K562 (cell line): ENCODE data around the gene RNMT. TPM values are rescaled to one million over a fixed set of nuclear protein-coding genes. Genes with fewer than 3 reads are reported as not detected.

Experiments
- ATAC-seq: fragments of 200-7000 bp; cut with Tn5 transposase; 3 replicates; pipeline ENCODE4 v1.9.1; 2020; ENCODE audit warnings: moderate library complexity
- BruUV-seq: library from RNA; stranded (reverse); fragments of 400-500 nt; replicated peaks from 2 replicates; lab custom pipeline; 2021; lab: Mats Ljungman, UMichigan
- CTCF ChIA-PET: fragments of 300-600 bp; formaldehyde crosslinking; extraction: SDS; loops from one replicate; lab custom pipeline; 2021; ENCODE audit warnings: low intra/inter-chr PET ratio; lab: Yijun Ruan, JAX
- POLR2A ChIA-PET: fragments of 300-600, 350-650 bp; sonication (Branson Sonifier 250); formaldehyde crosslinking; extraction: SDS; loops from one replicate; lab custom pipeline; 2021; ENCODE audit warnings: antibody characterized with exemption, inconsistent platforms; lab: Yijun Ruan, JAX
- DNase-seq, 4 experiments: peaks; one replicate each; pipeline versions ENCODE4 v3.0.0 to v3.0.0-alpha.2; 2011 to 2018; ENCODE audit warnings: low spot score in 3 of 4, mixed read lengths in 3 of 4; ENCODE audit errors: extremely low read depth in 1 of 4
- FAIRE-seq: peaks from 2 replicates; lab custom pipeline; 2011; peaks lifted over from hg19 to GRCh38; lab: Jason Lieb, UNC
- H2AFZ ChIP-seq: 2 replicates; pipeline ENCODE4 v1.6.0; 2011; ENCODE audit warnings: low read depth, low read length, control low read depth, inconsistent platforms
- H3K27ac ChIP-seq: fragments of 200-600 bp; 3 replicates; pipeline ENCODE4 v1.8.0; 2011; ENCODE audit warnings: low read depth, mild to moderate bottlenecking, control low read depth, inconsistent platforms, low read length, moderate library complexity, mixed read lengths; ENCODE audit errors: extremely low read depth
- H3K27me3 ChIP-seq, 2 experiments: fragments of 300-600 bp in 1 of 2; 2 replicates in 1 of 2; 3 replicates in 1 of 2; pipeline versions ENCODE4 v1.6.0 to v1.8.0; 2011; ENCODE audit warnings: inconsistent platforms in 2 of 2, low read length in 2 of 2, mild to moderate bottlenecking in 1 of 2, mixed read lengths in 1 of 2, moderate library complexity in 1 of 2; ENCODE audit not compliant: control insufficient read depth in 2 of 2, insufficient read depth in 2 of 2
- H3K36me3 ChIP-seq: fragments of 300-600 bp; 3 replicates; pipeline ENCODE4 v1.8.0; 2011; ENCODE audit warnings: mild to moderate bottlenecking, low read length, inconsistent platforms; ENCODE audit not compliant: control insufficient read depth, insufficient read depth
- H3K4me1 ChIP-seq, 2 experiments: fragments of 200-600 bp in 1 of 2; replicated peaks in 1 of 2; 2 replicates in 1 of 2; 3 replicates in 1 of 2; pipeline versions ENCODE4 v1.5.1 to v1.8.0; 2011; ENCODE audit warnings: inconsistent platforms in 2 of 2, low read length in 2 of 2, mild to moderate bottlenecking in 1 of 2, mixed read lengths in 1 of 2, moderate library complexity in 1 of 2; ENCODE audit not compliant: control insufficient read depth in 2 of 2, insufficient read depth in 2 of 2
- H3K4me2 ChIP-seq: 2 replicates; pipeline ENCODE4 v1.6.1; 2011; ENCODE audit warnings: low read length, control low read depth, inconsistent platforms, mixed read lengths; ENCODE audit not compliant: insufficient read depth
- H3K4me3 ChIP-seq: fragments of 200-600 bp; sonication (generic), shearing (Covaris generic); 2 replicates; pipeline ENCODE4 v1.5.1; 2016; ENCODE audit warnings: control low read depth, inconsistent platforms
- H3K79me2 ChIP-seq: fragments of 200-600 bp; 3 replicates; pipeline ENCODE4 v1.8.0; 2011; ENCODE audit warnings: low read length, inconsistent platforms; ENCODE audit not compliant: control insufficient read depth, insufficient read depth
- H3K9ac ChIP-seq, 2 experiments: 2 replicates each; pipeline versions ENCODE4 v1.6.0 to v1.6.1; 2011; ENCODE audit warnings: low read depth in 2 of 2, low read length in 2 of 2, control low read depth in 1 of 2, inconsistent platforms in 1 of 2, mild to moderate bottlenecking in 1 of 2, mixed read lengths in 1 of 2; ENCODE audit not compliant: insufficient read depth in 1 of 2
- H3K9me1 ChIP-seq: one replicate; pipeline ENCODE4 v1.6.0; 2011; ENCODE audit warnings: inconsistent platforms, mild to moderate bottlenecking, low read length, moderate library complexity; ENCODE audit not compliant: control insufficient read depth, insufficient read depth
- H3K9me3 ChIP-seq: replicated peaks from 2 replicates; pipeline ENCODE4 v1.5.1; 2011; ENCODE audit warnings: low read depth, low read length, inconsistent platforms; ENCODE audit not compliant: control insufficient read depth, insufficient read depth
- H4K20me1 ChIP-seq: replicated peaks from 2 replicates; pipeline ENCODE4 v1.6.1; 2011; ENCODE audit warnings: low read length, inconsistent platforms, mixed read lengths; ENCODE audit not compliant: control insufficient read depth, insufficient read depth
- AFF1 ChIP-seq, 2 experiments: fragments of 450-650 bp; IDR thresholded peaks; 2 replicates each; pipeline ENCODE4 v1.6.1; 2018; ENCODE audit warnings: mild to moderate bottlenecking in 2 of 2, low read depth in 1 of 2; ENCODE audit not compliant: partially characterized antibody in 2 of 2
- ELF1 ChIP-seq: fragments of 200-800 bp; sonication (Bioruptor generic); IDR thresholded peaks from 2 replicates; pipeline ENCODE4 v1.6.1; 2016; ENCODE audit warnings: missing genetic modification characterization, missing compliant biosample characterization
- JUNB ChIP-seq: fragments of 450-650 bp; formaldehyde crosslinking; conservative IDR thresholded peaks from 2 replicates; pipeline ENCODE4 v1.4.0; 2020; ENCODE audit warnings: mild to moderate bottlenecking
- MCM2 ChIP-seq: fragments of 450-650 bp; IDR thresholded peaks from 2 replicates; pipeline ENCODE4 v1.6.1; 2017; ENCODE audit warnings: low read depth, mild to moderate bottlenecking
- NONO ChIP-seq, 2 experiments: fragments of 200-400 bp in 1 of 2; fragments of 450-650 bp in 1 of 2; formaldehyde crosslinking in 1 of 2; IDR thresholded peaks; 2 replicates each; pipeline ENCODE4 v1.6.1; 2017; ENCODE audit warnings: low read depth in 2 of 2, mild to moderate bottlenecking in 2 of 2, moderate library complexity in 2 of 2, low read length in 1 of 2
- RFX7 ChIP-seq: fragments of 250-450 bp; sonication (Bioruptor Pico); IDR thresholded peaks from 2 replicates; pipeline ENCODE4 v1.5.1; 2021; ENCODE audit warnings: mild to moderate bottlenecking
- SMAD1 ChIP-seq: fragments of 150-350 bp; IDR thresholded peaks from 2 replicates; pipeline ENCODE4 v1.6.1; 2014; ENCODE audit warnings: low read length, low read depth; ENCODE audit not compliant: partially characterized antibody
- SMARCE1 ChIP-seq: fragments of 450-650 bp; IDR thresholded peaks from 2 replicates; pipeline ENCODE4 v1.7.1; 2016; ENCODE audit warnings: mild to moderate bottlenecking
- STAT5A ChIP-seq: IDR thresholded peaks from 2 replicates; pipeline ENCODE4 v1.6.1; 2012; ENCODE audit warnings: low read length, inconsistent platforms, borderline replicate concordance
- ZNF121 ChIP-seq: sonication (generic); formaldehyde crosslinking; conservative IDR thresholded peaks from 2 replicates; pipeline ENCODE4 v1.8.0; 2022; ENCODE audit warnings: missing genetic modification reagents
- WGBS: fragments of 100-300 bp; shearing (Covaris generic); methylation state at CpG from one replicate; pipeline ENCODE4 v1.1.6; 2016; ENCODE audit warnings: low coverage, mixed read lengths; ENCODE audit not compliant: insufficient coverage; ENCODE audit errors: missing lambda C conversion rate; 5-methylcytosine and 5-hydroxymethylcytosine counted together
- in situ Hi-C: fragments of 300-500 bp; cut with MboI; formaldehyde crosslinking; loops from 4 replicates; pipeline ENCODE4 v1.15.0; 2018; ENCODE audit warnings: inconsistent platforms, mixed read lengths
- intact Hi-C: fragments of 100-400 bp; cut with micrococcal nuclease; formaldehyde crosslinking; loops from 2 replicates; pipeline ENCODE4 v1.14.2; 2022
- polyA plus RNA-seq, 8 experiments: library from polyadenylated mRNA; depleted of rRNA in 4 of 8; stranded (reverse) in 5 of 8; unstranded in 3 of 8; fragments of >200 nt; fragmentation: Nextera tagmentation in 2 of 8; fragmentation: Illumina TruSeq in 1 of 8; extraction: Ambion mirVana in 2 of 8; extraction: Trizol in 1 of 8; gene quantifications; 2 replicates each; pipeline versions ENCODE4 v1.2.1 to v1.2.3, GENCODE V29; 2011 to 2014; ENCODE audit warnings: inconsistent platforms in 1 of 8, missing spikeins in 1 of 8
- total RNA-seq, 7 experiments: library from RNA; depleted of rRNA in 6 of 7; stranded (reverse); fragments of >200 nt in 6 of 7; fragmentation: Illumina TruSeq in 2 of 7; extraction: Trizol in 2 of 7; gene quantifications; 2 replicates each; pipeline versions ENCODE4 v1.2.1 to v1.2.3, GENCODE V29; 2011 to 2021; ENCODE audit warnings: low replicate concordance in 1 of 7
- TF ChIP-seq, protein P1 (sequence below): fragments of 450-650 bp; IDR thresholded peaks from 2 replicates; pipeline ENCODE4 v1.6.1; 2016; ENCODE audit warnings: missing biosample characterization, missing genetic modification characterization
- TF ChIP-seq, protein P2 (sequence below): sonication (generic); formaldehyde crosslinking; IDR thresholded peaks from 2 replicates; pipeline ENCODE4 v1.8.0; 2022; ENCODE audit warnings: mild to moderate bottlenecking, missing genetic modification reagents, borderline replicate concordance
- TF ChIP-seq, protein P3 (sequence below): sonication (generic); IDR thresholded peaks from 2 replicates; pipeline ENCODE4 v1.6.1; 2016

Gene RNMT
- total and polyA plus RNA-seq, 9 of the 15 experiments (the other 6 are each of a cell fraction or from before 2014, with no cell fraction given): 20.2 to 63.4 (median 34.1) TPM

DNA sequence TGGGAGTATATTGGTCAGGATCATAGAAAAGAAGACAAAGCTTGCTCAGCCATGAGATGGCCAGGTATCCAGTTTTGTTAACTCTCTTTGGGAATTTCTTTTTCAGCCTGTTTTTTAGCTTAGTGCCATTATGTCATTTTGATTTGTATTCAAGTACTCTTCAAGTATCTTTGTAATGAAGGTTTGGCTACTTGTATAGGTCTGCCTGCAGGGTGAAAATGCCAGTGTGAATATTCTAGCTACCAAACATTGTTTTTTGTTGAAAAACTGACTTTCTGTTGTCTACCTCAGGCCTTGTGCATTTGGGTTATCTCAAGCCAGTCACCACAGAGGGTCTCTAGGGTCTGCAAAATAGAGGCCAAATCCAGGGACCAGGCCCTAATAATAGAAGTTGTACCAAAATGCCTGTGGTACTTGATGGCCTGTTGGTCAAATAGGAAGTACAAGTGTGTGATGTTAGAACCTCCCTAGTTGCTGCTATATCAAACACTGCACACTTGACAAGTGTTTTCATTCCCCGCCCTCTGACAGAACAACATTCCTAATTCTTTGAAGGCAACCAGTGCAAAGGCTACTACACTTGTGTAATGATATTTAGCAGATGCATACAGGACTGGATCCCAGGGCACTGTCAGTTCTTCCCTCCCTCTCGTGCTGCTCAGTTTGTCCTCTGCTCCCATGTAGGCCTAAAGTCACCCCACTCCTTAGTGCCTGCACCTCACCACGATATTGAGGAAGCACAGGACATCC lies 36.4 kb downstream of the RNMT start:
- intact Hi-C loops: no loop called here
- ChIA-PET CTCF (no interaction called here), POLR2A (no interaction called here)
- BruUV-seq: no TSS peak
- Histone ChIP-seq H3K4me1 (no peaks in the 10 kb centered on the region), H3K4me3 (no peak overlapping the region), H3K9me1 (no peaks in the 10 kb centered on the region), H3K4me2 (no peak overlapping the region), H3K36me3 (peaks cover 4% of the 10 kb centered on the region; the same call in 2 of the 3 replicates), H3K9ac (no peak overlapping the region), H3K79me2 (no peaks in the 10 kb centered on the region), H2AFZ (no peak overlapping the region), H3K9me3 (no peaks in the 10 kb centered on the region; the same call in 1 of the 2 replicates), H3K27ac (no peak overlapping the region), H3K27me3 (no peaks in the 10 kb centered on the region), H4K20me1 (no peaks in the 10 kb centered on the region)
- ATAC-seq (no peak), DNase-seq (no peak), FAIRE-seq (no peak)
- in situ Hi-C loops: no loop called here
- 82% methylated on average over 3 of the region's 3 CpGs for WGBS
- no peak for TF ChIP-seq MCM2
- TF ChIP-seq RFX7: no peak
- TF ChIP-seq, protein P1, sequence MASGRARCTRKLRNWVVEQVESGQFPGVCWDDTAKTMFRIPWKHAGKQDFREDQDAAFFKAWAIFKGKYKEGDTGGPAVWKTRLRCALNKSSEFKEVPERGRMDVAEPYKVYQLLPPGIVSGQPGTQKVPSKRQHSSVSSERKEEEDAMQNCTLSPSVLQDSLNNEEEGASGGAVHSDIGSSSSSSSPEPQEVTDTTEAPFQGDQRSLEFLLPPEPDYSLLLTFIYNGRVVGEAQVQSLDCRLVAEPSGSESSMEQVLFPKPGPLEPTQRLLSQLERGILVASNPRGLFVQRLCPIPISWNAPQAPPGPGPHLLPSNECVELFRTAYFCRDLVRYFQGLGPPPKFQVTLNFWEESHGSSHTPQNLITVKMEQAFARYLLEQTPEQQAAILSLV (tag): no peak
- no peak for TF ChIP-seq SMARCE1
- no peak for TF ChIP-seq STAT5A
- TF ChIP-seq ZNF121 (CRISPR knock-in tag): no peak
- TF ChIP-seq, protein P2, sequence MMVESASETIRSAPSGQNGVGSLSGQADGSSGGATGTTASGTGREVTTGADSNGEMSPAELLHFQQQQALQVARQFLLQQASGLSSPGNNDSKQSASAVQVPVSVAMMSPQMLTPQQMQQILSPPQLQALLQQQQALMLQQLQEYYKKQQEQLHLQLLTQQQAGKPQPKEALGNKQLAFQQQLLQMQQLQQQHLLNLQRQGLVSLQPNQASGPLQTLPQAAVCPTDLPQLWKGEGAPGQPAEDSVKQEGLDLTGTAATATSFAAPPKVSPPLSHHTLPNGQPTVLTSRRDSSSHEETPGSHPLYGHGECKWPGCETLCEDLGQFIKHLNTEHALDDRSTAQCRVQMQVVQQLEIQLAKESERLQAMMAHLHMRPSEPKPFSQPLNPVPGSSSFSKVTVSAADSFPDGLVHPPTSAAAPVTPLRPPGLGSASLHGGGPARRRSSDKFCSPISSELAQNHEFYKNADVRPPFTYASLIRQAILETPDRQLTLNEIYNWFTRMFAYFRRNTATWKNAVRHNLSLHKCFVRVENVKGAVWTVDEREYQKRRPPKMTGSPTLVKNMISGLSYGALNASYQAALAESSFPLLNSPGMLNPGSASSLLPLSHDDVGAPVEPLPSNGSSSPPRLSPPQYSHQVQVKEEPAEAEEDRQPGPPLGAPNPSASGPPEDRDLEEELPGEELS (CRISPR knock-in tag): no peak
- no peak for TF ChIP-seq NONO (IDR thresholded peaks at IDR 0.05; ENCODE audit: low read depth in 2 of 2, low read length in 1 of 2)
- TF ChIP-seq, protein P3, sequence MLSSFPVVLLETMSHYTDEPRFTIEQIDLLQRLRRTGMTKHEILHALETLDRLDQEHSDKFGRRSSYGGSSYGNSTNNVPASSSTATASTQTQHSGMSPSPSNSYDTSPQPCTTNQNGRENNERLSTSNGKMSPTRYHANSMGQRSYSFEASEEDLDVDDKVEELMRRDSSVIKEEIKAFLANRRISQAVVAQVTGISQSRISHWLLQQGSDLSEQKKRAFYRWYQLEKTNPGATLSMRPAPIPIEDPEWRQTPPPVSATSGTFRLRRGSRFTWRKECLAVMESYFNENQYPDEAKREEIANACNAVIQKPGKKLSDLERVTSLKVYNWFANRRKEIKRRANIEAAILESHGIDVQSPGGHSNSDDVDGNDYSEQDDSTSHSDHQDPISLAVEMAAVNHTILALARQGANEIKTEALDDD: no peak
- TF ChIP-seq JUNB (CRISPR knock-in tag): no peak
- TF ChIP-seq AFF1 (IDR thresholded peaks at IDR 0.05; ENCODE audit: low read depth in 1 of 2, partially characterized antibody in 2 of 2): no peak
- TF ChIP-seq SMAD1: no peak
- no peak for TF ChIP-seq ELF1
